OCI-LY7 (cell line): ENCODE data around the gene HBQ1. TPM values are rescaled to one million over a fixed set of nuclear protein-coding genes. Genes with fewer than 3 reads are reported as not detected.
"Not testable (repeated sequence)": the region's sequence is repeated elsewhere in the genome, so short reads cannot be mapped to it uniquely, and the experiment has no call there.

ENCODE experiments used
- BruUV-seq: library from RNA; stranded (reverse); fragments of 400-500 nt; replicated peaks from 2 replicates; lab custom pipeline; 2021; lab: Mats Ljungman, UMichigan
- CTCF ChIA-PET: fragments of 300-600 bp; sonication (Branson Sonifier 250); formaldehyde crosslinking; loops from one replicate; lab custom pipeline; 2022; ENCODE audit warnings: antibody characterized with exemption; ENCODE audit not compliant: unreplicated experiment; lab: Charles Lee
- POLR2A ChIA-PET: fragments of 300-600 bp; sonication (Branson Sonifier 250); formaldehyde crosslinking; loops from one replicate; lab custom pipeline; 2022; ENCODE audit warnings: antibody characterized with exemption; lab: Charles Lee
- DNase-seq: peaks from one replicate; pipeline ENCODE4 v3.0.0-alpha.2; 2015; ENCODE audit warnings: low spot score
- H2AFZ ChIP-seq: fragments of 200-600 bp; sonication (generic), shearing (Covaris generic); 2 replicates; pipeline ENCODE4 v1.6.1; 2014; ENCODE audit warnings: mild to moderate bottlenecking, antibody characterized with exemption, low read length, moderate library complexity
- H3K27ac ChIP-seq: fragments of 200-600 bp; sonication (generic); 2 replicates; pipeline ENCODE4 v1.5.1; 2014; ENCODE audit warnings: mixed run types, low read depth, mild to moderate bottlenecking, moderate library complexity, low read length, inconsistent platforms; ENCODE audit not compliant: poor library complexity, severe bottlenecking
- H3K36me3 ChIP-seq: fragments of 200-600 bp; sonication (generic); 2 replicates; pipeline ENCODE4 v1.6.1; 2014; ENCODE audit warnings: mild to moderate bottlenecking, antibody characterized with exemption, low read length, moderate library complexity, mixed read lengths; ENCODE audit not compliant: insufficient read depth
- H3K4me1 ChIP-seq: fragments of 200-600 bp; sonication (generic); 2 replicates; pipeline ENCODE4 v1.5.1; 2014; ENCODE audit warnings: mild to moderate bottlenecking, low read length; ENCODE audit not compliant: insufficient read depth, poor library complexity, severe bottlenecking
- H3K4me2 ChIP-seq: fragments of 200-600 bp; sonication (generic); 2 replicates; pipeline ENCODE4 v1.6.1; 2014; ENCODE audit warnings: mild to moderate bottlenecking, low read length
- H3K4me3 ChIP-seq: fragments of 200-600 bp; sonication (generic); 2 replicates; pipeline ENCODE4 v1.5.1; 2014; ENCODE audit warnings: mild to moderate bottlenecking, low read depth, low read length; ENCODE audit not compliant: poor library complexity, severe bottlenecking
- H3K79me2 ChIP-seq: fragments of 200-600 bp; sonication (generic); 2 replicates; pipeline ENCODE4 v1.6.1; 2016; ENCODE audit warnings: low read depth, mild to moderate bottlenecking, low read length, moderate library complexity, mixed read lengths; ENCODE audit not compliant: insufficient read depth
- H3K9me2 ChIP-seq: fragments of 200-600 bp; sonication (generic); 2 replicates; pipeline ENCODE4 v1.6.1; 2016; ENCODE audit warnings: mild to moderate bottlenecking, low read length, mixed read lengths; ENCODE audit not compliant: insufficient read depth
- H3K9me3 ChIP-seq: fragments of 200-600 bp; sonication (generic); 2 replicates; pipeline ENCODE4 v1.6.1; 2014; ENCODE audit warnings: mild to moderate bottlenecking, mixed run types, low read length, mixed read lengths
- H4K20me1 ChIP-seq: fragments of 200-600 bp; sonication (generic); 2 replicates; pipeline ENCODE4 v1.6.1; 2014; ENCODE audit warnings: mild to moderate bottlenecking, antibody characterized with exemption, low read length, moderate library complexity, mixed read lengths; ENCODE audit not compliant: insufficient read depth
- CTCF ChIP-seq: fragments of 200-600 bp; sonication (generic); conservative IDR thresholded peaks from 2 replicates; pipeline ENCODE4 v1.5.1; 2014; ENCODE audit warnings: mild to moderate bottlenecking, antibody characterized with exemption, low read length, moderate library complexity, mixed read lengths
- EZH2phosphoT487 ChIP-seq: fragments of 200-600 bp; sonication (generic); IDR thresholded peaks from 2 replicates; pipeline ENCODE4 v1.6.1; 2018; ENCODE audit warnings: low read depth, borderline replicate concordance, mild to moderate bottlenecking, mixed run types, antibody characterized with exemption, low read length, moderate library complexity, mixed read lengths
- intact Hi-C: fragments of 100-400 bp; cut with micrococcal nuclease; formaldehyde crosslinking; loops from one replicate; pipeline ENCODE4 v1.10.0; 2022; ENCODE audit not compliant: unreplicated experiment
- total RNA-seq, 2 experiments: library from RNA; depleted of rRNA in 1 of 2; stranded (reverse); fragments of >200 nt in 1 of 2; shearing (Covaris generic) in 1 of 2; gene quantifications; 2 replicates each; pipeline ENCODE4 v1.2.3, GENCODE V29; 2014 to 2022

HBQ1 gene
- total RNA-seq, 2 experiments from 2014 or later = not detected

- ChIA-PET POLR2A (interaction anchor here (0.6 kb wide), 1 partner anchor 153 kb away, joined by 5 read pairs; no protein-coding TSS in a partner anchor), CTCF (no interaction called here)
- DNase-seq = no peak
- Histone ChIP-seq H4K20me1 (no peaks in the 10 kb centered on the region), H3K36me3 (no peaks in the 10 kb centered on the region), H3K79me2 (no peaks in the 10 kb centered on the region), H2AFZ (no peak overlapping the region), H3K27ac (no peak overlapping the region), H3K4me2 (no peak overlapping the region), H3K4me3 (no peak overlapping the region), H3K4me1 (no peaks in the 10 kb centered on the region), H3K9me3 (no peaks in the 10 kb centered on the region), H3K9me2 (no peaks in the 10 kb centered on the region)
- TF ChIP-seq CTCF (no peak), EZH2phosphoT487 (no peak)
- intact Hi-C loops = no loop called here
- no TSS peak for BruUV-seq
These were observed 17.8 kb upstream of the HBQ1 start for GRCh38 chr16:162271-162991.

GRCh38 chr16:163139-163538, 17.1 kb upstream of the HBQ1 start:
- DNase-seq, H3K4me2 ChIP-seq, POLR2A ChIA-PET, H3K9me3 ChIP-seq, CTCF ChIA-PET, H3K4me1 ChIP-seq, intact Hi-C loops, H4K20me1 ChIP-seq, BruUV-seq, H3K36me3 ChIP-seq, H3K9me2 ChIP-seq, H3K79me2 ChIP-seq, H2AFZ ChIP-seq, H3K4me3 ChIP-seq, H3K27ac ChIP-seq: not testable (repeated sequence)

GRCh38 chr16:163696-164095, 16.6 kb upstream of the HBQ1 start:
- H3K79me2 ChIP-seq, H2AFZ ChIP-seq, POLR2A ChIA-PET, DNase-seq, H3K4me1 ChIP-seq, H3K9me2 ChIP-seq, H3K4me3 ChIP-seq, H3K27ac ChIP-seq, H3K9me3 ChIP-seq, CTCF ChIA-PET, H4K20me1 ChIP-seq, BruUV-seq, H3K4me2 ChIP-seq, intact Hi-C loops, H3K36me3 ChIP-seq: not testable (repeated sequence)

- H3K79me2 ChIP-seq, H3K4me1 ChIP-seq, BruUV-seq, H3K4me2 ChIP-seq, H3K9me3 ChIP-seq, H4K20me1 ChIP-seq, H3K36me3 ChIP-seq, POLR2A ChIA-PET, H3K27ac ChIP-seq, DNase-seq, CTCF ChIA-PET, intact Hi-C loops, H3K4me3 ChIP-seq, H3K9me2 ChIP-seq, H2AFZ ChIP-seq: not testable (repeated sequence)
These were observed 16.0 kb upstream of the HBQ1 start for GRCh38 chr16:164134-164823.
